ENCODE measurements around the gene C16orf89. TPM values are rescaled to one million over a fixed set of nuclear protein-coding genes. Genes with fewer than 3 reads are reported as not detected.

The C16orf89 gene
- polyA plus RNA-seq, 3 donors: 6.8 to 25.6 (median 19.9) TPM

Other genes starting within 250 kb of the C16orf89 start
- gene GLYR1, start 218.7 kb downstream of the C16orf89 start, polyA plus RNA-seq: 10 to 100 TPM; 20.6 to 45.3 (median 44.4) TPM
- 10 to 100 TPM in 2 of 3 donors, 1 to 10 TPM in 1; 7.4 to 15.5 (median 15.4) TPM for gene UBN1, start 218.5 kb downstream of the C16orf89 start, polyA plus RNA-seq
- 10 to 100 TPM in 1 of 3 donors, 1 to 10 TPM in 2; 8.1 to 44.6 (median 9.9) TPM for gene PPL, start 128.8 kb downstream of the C16orf89 start, polyA plus RNA-seq
- under 1 TPM; 0.24 to 0.67 (median 0.27) TPM for gene SEC14L5, start 107.6 kb downstream of the C16orf89 start, polyA plus RNA-seq
- 10 to 100 TPM in 1 of 3 donors, 1 to 10 TPM in 2; 4.9 to 12.6 (median 6.8) TPM for gene NAGPA, start 32.0 kb downstream of the C16orf89 start, polyA plus RNA-seq
- gene ALG1, start 5.9 kb upstream of the C16orf89 start, polyA plus RNA-seq: 10 to 100 TPM in 2 of 3 donors, 1 to 10 TPM in 1; 8.8 to 18.3 (median 15.7) TPM
- gene EEF2KMT, start 31.8 kb upstream of the C16orf89 start, polyA plus RNA-seq: 1 to 10 TPM; 4.5 to 8.8 (median 5.5) TPM

Measured in adipose tissue (tissue), 3 donors.